Stimulated activated CD4-positive, alpha-beta T cell treated with anti-CD3 and anti-CD28 coated beads, Interleukin-1b, Interleukin-23, amount 100 ng/mL, for 24 hours (primary cell): ENCODE results near the gene LRP5.

Source experiments
- DNase-seq, 4 experiments: peaks; one replicate each; pipeline ENCODE4 v3.0.0-alpha.2; 2020; ENCODE audit warnings: low read depth in 4 of 4, low spot score in 1 of 4

The LRP5 gene

DNA sequence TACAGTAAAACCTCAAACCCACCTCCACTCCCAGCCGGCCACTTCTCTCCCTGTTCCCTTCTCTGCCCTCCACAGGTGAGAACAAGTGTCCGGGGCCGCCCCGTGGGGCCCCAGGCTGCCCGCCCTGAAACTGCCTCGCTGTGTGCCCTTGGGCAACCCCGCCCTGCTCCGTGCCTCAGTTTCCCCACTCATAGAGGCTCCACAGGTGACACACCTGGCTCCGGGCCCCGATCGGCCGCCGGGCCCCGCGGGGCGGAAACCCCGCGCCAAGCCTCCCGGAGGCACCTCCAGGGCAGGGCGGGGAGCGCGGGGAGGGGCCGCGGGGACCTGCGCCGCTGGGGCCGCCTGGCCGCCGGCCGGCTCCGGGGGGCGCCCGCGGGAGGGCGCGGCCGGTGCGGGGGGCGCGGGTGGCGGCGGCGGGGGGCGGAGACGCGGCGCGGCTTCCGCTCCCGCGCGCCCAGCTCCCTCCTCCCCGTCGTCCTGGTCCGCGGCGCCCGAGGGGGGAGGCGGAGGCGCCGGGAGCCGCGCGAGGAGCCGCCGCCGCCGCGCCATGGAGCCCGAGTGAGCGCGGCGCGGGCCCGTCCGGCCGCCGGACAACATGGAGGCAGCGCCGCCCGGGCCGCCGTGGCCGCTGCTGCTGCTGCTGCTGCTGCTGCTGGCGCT lies at the start of gene LRP5:
Gene LRP5, plus strand, starts transcription at position 475 of the 663 bp plus-strand sequence. Its CDS starts 124 bp downstream, at position 599.
- DNase-seq = peak in 1 of 4 experiments; percentile 18

GRCh38 chr11:68263444-68264035 lies 48.9 kb upstream of the LRP5 start:
- no peak for DNase-seq

GRCh38 chr11:68264244-68264643 lies 48.1 kb upstream of the LRP5 start:
- no peak for DNase-seq

- no peak for DNase-seq
Observed at GRCh38 chr11:68264741-68265540, 47.5 kb upstream of the LRP5 start.

DNA sequence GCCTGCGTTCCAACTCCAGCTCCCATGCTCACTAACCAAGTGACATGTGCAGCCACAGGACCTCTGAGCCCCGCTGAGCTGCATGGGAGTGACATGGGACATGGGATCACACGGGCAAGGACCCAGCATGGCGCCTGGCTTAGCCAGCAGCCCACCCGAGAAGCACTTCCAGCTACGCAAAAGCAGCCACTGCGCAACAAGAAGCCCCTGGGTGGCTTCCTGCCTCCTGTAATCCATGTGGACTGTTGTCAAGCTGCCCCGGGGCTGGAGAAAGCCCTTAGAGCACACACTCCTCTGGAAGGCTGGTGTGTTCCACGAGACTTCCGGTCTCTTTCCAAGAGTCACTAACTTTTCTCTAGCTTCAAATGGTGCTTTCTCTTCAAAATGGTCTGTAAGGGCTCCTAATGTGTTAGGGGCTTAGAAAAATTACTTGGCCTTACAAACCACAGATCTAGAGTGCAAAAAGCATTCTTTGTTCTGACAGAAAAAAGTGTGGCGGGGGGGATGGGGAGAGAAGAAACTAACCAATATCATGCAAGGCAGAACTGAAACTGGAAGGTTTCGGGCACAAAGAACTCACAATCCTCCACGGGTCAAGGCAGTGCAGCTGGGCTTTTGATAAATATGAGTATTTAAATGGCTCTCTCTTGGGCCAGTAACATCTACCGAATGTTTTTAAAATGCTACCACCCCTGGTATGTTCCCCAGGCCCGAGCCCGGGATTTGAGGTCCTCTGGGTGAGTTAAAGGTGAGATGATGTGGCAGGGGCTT lies 46.1 kb upstream of the LRP5 start:
- no peak for DNase-seq

DNA sequence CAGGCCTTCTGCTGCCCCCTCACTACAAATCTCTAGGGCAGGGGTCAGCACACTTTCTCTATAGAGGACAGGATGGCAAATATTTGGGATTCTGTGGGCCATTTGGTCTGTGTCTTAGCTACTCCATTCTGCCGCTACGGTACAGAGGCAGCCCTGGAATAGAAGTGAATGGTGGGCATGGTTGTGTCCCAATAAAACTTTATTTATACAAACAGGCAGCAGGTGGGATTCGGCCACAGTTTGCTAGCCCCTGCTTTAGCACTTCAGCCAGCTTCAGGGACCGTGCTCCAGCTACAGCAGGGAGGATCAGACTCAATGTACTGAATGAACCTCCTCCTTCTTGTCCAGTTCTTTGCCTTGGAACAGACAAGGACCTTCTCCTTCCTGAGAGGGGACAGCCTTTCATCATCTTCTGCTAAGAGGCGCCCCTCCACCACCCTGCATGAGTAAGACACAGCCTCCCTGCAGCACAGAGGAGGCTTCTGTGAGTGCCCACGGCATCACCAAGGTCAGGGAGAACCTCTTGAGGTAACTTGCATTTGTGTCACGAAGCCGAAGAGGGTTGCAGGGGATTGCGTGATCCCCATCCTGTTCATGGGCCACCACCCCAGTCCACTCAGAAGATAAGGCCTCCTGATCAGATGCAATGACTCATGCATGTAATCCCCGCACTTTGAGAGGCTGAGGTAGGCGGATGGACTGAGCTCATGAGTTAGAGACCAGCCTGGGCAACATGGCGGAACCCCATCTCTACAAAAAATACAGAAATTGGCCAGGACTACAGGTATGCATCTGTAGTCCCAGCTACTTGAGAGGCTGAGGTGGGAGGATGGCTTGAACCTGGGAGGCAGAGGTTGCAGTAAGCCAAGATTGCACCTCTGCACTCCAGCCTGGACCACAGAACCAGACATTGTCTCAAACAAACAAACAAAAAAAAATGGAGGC lies 45.2 kb upstream of the LRP5 start:
- no peak for DNase-seq

GRCh38 chr11:68267881-68268240 lies 44.5 kb upstream of the LRP5 start:
- DNase-seq = no peak

GRCh38 chr11:68269414-68270081 lies 42.8 kb upstream of the LRP5 start:
- DNase-seq = no peak

- no peak for DNase-seq
Observed at GRCh38 chr11:68270196-68271022, 42.0 kb upstream of the LRP5 start.

DNA sequence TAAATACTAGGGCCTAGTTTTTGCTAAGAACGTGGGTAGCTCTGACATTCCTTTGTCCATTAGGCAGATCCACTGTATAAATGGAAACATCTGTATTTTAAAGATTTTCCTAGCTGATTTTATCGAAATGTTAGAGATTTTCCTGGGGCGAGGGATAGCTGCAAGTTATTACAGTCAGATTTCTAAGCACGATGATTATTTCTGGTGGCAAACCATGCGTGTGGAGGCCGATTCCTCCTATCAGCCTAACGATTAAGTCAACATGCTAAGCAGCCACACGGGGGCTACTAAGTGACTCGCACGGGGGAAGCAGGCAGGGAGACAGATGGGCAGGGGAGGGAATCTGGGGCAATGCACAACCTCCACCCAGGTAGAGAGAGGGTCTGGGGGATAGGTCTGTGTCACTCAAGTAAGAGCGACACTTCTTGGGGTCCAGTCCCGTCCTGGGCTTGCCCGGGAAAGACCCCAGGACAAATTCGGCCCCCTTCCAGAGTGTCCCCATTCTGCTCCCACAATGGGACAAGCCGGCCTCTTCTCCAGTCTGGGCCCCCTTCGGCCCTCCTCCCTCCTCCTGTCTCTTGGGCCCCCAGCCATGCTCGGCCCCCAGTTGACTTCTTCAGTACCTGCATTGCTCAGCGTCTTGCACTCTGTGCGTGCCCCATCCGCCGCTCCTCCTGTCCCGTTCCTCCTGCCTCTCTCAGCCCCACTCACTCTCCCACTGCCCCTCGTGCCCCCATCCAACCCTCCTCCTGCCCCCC lies 41.2 kb upstream of the LRP5 start:
- peak in 2 of 4 experiments; percentile 46 to 55 for DNase-seq

GRCh38 chr11:68271781-68272608 lies 40.4 kb upstream of the LRP5 start, which contains the start of gene C11orf24:
Gene C11orf24 (minus strand): TSS chr11:68271973. CDS start chr11:68263767, 8,206 bp downstream.
- DNase-seq = peak; percentile 90 to 96 (median 94)

GRCh38 chr11:68273026-68273738 lies 39.2 kb upstream of the LRP5 start:
- DNase-seq = no peak

DNA sequence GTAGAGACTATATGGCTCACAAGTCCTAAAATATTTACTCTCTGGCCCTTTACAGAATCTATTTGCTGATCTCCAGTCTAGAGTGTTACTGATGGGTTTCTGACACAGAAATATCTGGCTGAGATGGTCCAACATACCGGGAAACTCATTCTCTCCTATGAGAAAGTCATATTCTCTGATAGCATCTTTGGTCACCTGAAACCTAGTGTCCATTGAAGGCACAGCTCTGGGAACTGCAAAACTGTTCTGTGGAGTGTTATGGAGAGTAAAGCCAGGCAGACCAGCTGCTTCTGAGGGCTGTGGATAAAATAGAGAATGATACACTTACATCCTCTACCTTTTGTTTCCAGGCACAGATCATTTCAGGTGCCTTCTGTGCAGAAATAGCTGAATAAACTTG lies 38.1 kb upstream of the LRP5 start:
- DNase-seq = no peak

GRCh38 chr11:68275721-68276507 lies 36.5 kb upstream of the LRP5 start:
- DNase-seq = peak in 2 of 4 experiments; percentile 18 to 30

DNA sequence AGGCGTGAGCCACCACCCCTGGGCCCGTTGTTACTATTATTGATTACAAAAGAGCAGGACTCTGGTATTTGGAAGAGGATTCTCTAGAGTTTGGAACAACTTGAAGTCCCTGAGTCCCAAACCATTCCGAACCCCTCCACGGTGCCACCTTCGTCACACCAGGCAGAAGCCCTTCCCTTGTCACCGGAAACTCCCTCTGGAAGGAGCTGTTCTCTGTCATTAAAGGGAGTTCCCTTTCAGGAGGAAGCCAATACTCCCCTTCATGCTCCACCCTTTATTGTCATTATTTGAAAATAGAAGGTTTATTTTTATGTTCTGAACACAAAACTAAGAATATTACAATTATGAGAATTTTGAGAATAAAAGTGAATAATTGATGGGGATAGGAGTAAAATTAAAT lies 35.5 kb upstream of the LRP5 start:
- no peak for DNase-seq

DNA sequence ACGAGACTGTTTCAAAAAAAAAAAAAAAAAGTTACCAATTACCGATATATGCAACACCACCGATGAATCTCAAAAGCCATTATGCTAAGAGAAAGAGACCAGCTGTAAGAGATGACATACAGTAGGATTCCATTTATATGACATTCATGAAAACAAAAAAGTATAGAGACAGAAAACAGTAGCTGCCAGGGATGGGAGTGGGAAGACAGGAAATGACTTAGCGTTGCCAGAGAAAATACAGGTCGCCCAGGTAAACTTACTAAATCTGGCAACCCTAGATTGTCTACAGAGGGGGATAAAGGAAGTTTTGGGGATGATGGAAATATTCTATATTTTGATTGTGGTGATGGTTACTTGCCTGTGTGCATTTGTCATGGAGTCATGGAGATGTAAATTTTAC lies 32.7 kb upstream of the LRP5 start:
- no peak for DNase-seq
